NCI-H524 treated with DMSO at 0.1 percent for 48 hours (cell line): Measurements from ENCODE around the gene A2M.

Experiments used
- DNase-seq: peaks from one replicate; lab custom pipeline; 2025; lab: John Stamatoyannopoulos, UW

A2M gene

DNA sequence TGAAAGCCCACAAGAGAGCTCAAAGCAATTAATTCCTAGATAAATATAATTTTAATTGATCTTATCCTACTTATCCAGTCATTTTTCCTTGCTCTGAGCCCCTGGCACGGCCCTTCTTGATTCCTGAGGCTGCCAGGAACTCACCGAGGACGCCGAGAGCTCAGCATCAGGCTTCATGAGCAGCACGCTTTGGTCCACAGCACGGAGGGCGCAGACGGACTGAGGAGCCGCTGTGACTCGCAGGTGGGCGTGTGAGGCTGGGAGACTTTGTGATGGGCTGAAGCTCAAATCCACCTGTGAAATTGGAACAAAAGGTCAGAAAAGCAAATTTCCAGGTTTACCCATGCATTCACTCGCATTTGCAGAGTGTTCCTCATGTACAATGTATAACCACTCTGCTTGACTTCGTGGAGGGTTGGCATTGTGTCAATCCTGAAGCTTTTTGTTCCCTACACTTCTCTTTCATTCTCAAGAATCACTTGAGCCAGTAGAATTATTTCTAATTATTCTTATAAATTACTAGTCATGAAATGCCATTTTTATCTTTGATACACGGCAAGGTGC lies 17.2 kb downstream of the A2M start:
- DNase-seq = no peak

DNA sequence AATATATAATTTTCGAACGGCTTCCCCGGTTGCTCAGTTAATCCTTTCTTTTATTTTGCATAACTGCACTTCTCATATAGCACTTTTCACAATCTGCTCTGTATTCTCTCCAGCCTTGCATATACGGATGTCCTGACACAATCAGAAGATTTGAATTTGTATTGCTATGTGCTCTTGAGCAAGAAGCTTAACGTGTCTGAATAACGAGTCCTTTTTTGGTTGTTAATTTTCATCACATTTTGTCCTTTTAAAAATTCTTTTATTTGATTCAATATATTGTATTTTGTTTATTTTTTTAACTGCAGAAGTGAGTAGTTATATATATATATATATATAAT lies 17.6 kb downstream of the A2M start:
- no peak for DNase-seq

DNA sequence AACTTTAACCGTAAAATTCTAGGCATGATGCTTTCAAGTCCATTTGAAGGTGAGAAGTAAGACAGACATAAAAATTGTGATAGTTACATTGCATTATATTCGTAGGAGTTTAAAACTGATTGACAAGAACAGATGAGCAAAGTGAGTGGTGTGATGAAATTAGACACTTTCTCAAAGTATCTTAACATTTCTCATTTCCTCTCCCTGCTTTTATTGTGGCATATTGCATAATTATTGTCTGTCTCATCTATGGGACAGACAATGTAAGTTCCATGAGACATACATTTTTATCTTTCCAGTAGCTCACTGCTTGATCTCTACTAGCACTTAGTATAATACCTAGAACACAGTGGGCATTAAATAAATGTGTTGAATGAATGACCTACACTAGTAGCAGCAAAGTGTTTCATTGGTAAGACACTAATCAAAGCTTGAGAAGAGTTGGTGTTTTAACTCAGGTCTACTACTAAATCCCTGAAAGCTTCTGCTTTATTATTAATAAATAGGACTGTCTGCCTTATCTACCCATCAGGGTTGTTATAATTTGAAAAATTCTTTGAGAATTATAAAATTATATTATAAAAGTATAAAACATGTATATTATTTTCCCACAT lies 19.0 kb downstream of the A2M start:
- no peak for DNase-seq

- peak; percentile 0 for DNase-seq
These were observed 20.4 kb downstream of the A2M start for GRCh38 chr12:9095322-9095721.

DNA sequence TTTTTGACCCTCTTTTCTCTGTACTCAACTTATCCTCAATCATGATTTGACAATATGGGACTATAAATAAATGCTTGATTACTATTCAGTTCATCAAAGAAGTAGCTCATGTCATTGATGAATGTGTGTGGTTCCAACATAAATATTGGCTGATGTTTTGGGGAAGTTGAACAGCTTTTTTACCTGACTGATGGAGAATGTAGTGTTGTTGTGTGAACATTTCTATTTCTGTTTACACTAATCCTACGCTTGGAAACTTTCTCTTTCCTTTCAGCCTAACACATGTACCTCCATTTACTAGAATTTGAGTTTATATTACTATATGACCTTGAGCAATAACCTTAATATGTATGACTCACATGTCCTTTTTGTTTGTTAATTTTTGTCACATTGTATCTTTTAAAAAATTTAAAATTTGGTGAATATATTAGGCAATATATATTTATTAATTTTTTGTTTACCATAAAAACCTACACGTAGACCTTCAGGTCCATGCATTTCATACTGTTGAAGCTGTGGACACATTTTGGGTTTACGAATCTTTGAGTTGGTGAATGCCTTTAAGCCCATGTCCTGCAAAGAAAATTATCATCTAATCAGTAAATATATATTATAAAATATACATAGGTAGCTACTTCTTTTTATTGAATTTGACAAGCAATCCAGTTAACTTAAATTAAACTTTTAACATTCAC lies 21.1 kb downstream of the A2M start:
- DNase-seq = no peak

DNA sequence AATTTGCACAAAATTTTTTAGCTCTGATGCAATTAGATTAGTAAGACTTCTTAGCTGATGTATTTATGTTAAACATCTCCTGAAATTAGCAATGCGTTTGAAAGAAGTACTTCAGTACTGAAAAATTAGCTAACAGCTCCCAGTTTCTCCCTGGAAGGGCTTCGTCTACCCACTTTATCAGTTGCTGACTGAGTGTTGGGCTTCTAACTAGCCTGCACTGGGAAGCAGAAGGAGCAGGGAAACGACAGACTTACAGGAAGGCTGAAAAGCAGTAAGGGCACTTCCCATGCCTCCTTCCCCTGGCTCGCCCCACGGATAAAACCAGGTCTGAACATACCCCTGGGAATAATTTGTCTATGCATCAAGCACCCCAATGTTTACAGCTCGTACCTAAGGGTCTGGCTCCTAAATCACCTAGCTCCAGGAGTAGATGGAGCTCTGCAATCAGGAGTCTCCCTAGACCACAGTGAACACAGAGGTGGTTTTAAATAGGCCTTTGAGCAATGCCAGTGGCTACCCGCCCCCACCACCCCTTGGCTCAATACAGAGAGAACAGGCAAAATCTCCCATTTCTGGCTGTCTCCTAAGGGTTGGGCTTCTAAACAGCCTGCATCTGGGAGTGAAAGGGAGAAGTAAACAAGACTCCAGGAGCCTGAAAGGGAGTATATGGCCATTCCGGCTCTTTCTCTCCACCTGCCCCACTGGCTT lies 23.7 kb downstream of the A2M start:
- no peak for DNase-seq

- no peak for DNase-seq
These were observed 25.5 kb downstream of the A2M start for GRCh38 chr12:9090220-9090619.

DNA sequence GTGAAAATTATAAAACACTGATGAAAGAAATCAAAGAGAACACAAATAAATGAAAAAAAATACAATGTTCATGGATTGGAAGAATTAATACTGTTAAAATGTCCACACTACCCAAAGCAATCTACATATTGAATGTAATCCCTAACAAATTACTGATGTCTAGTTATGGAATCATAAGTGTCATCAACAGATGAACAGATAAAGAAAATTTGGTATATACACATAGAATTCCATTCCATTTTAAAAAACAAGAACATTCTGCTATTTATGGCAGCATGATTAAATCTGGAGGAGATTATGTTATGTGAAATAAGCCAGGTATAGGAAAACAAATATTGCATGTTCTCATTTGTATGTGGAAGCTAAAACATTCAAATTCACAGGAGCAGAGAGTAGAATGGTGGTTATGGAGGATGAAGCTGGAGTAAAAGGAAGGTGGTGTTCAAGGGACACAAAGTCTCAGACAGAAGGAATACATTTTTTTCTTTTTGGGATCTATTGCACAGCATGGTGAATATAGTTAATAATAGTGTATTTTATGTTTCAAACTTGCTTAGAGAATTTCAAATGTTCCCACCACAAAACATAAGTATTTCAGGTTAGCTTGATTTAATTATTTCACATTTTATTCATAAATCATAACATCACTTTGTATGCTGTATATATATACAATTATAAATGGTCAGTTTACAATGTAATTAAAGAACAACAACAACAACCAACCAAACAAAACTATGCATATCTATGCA lies 28.5 kb downstream of the A2M start:
- no peak for DNase-seq

DNA sequence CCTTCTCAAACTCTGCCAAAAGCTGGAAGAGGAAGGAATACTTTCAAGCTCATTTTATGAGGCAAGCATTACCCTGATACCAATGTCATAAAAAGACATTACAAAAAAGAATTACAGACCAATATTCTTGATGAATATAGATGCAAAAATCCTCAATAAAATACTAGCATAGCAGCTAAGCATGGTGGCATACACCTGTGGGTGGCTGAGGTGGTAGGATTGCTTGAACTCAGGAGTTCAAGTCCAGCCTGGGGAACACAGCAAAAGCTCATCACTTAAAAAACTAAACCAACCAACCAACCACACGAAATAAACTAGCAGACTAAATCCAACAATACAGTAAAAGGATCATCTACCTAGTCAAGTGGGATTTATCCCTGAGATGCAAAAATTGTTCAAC lies 29.6 kb downstream of the A2M start:
- no peak for DNase-seq

DNA sequence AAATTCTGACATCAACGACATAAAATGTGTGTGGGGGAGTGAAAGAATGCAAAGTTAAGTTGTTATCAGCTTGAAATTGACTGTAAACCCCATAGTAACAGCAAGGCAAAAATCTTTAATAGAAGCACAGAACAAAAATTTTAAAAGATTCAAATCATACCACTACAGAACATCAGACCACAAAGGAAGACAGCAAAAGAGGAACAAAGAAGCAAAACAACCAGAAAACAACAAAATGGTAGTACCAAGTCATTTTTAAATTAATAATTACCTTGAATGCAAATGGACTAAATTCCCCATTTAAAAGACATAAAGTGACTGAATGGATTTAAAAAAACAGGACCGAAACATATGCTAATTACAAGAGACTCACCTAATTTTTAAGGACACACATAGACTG lies 31.3 kb downstream of the A2M start:
- no peak for DNase-seq

DNA sequence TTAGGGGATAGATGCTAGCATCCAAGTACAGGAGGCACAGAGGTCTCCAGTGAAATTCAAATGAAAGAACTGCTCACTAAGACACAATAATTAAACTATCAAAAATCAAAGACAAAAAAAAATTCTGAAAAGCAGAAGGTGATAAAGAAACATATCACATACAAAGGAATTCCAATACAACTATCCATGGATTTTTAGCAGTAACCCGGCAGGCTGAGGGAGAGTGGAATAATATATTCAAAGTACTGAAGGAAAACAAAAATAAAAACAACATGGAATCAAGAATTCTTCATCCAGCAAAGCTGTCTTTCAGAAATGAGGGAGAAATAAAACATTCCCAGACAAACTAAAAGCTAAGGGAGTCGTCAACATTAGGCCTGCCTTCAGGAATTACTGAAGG lies 31.9 kb downstream of the A2M start:
- no peak for DNase-seq

- DNase-seq = no peak
These were observed 33.9 kb downstream of the A2M start for GRCh38 chr12:9081667-9082427.

- no peak for DNase-seq
These were observed 35.6 kb downstream of the A2M start for GRCh38 chr12:9079883-9080675.

GRCh38 chr12:9079082-9079481 lies 36.6 kb downstream of the A2M start:
- DNase-seq = no peak

GRCh38 chr12:9077152-9078031 lies 38.3 kb downstream of the A2M start:
- DNase-seq = no peak

DNA sequence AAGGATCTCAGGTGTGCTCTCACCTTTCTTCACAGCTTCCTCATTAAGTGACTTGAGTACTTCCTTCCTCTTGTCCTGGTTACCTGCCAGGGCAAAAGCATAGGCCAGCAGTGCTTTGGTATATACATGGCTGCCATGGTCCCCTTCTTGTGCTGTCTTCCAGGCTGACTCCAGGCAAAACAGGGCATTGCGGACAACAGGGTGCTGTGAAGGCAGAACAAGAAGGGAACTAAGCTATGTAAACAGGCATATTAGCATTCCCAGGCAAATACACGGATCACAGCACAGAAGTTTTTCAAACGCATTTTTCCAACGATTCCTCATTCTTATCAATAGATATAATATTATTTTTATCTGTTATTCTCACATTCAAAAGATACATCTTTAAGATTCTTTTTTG lies 39.0 kb downstream of the A2M start:
- DNase-seq = no peak

DNA sequence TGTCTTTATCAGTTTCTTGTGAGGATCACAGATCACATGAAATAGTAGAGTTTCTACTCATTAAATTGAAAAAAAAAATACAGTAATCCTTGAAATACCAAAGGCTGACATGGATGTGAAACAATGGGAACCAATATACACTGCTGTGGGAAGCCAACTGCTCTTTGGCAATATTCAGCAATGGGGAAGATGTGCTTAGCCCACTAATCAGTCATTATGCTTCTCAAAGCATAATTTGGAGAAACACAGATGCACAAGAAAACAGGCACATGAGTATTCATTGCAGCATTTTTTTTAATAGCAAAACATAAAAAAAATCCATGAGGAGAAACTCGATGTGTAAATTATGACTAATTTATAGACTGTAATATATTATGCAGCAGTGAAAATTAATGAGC lies 40.6 kb downstream of the A2M start:
- no peak for DNase-seq

- no peak for DNase-seq
These were observed 41.1 kb downstream of the A2M start for GRCh38 chr12:9074484-9075137.

DNA sequence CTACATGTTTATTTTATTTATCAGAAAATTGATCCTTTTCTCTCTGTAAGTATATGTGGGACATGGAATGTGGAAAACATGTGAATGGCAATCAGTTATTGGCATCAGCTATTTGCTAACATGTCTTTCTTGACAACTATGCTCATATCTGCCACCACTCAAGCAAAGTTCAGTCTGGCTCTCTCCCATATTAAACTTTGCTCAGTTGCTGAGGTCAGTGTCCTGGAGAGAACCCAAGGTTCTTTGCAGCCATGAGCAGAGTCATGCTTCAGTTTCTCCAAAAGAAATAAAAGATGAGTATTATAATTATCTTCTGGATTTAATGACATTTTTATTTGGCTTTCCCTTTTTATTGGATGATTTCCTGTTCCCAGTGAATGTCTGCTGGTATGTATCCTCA lies 42.6 kb downstream of the A2M start:
- DNase-seq = no peak
